Measurements from ENCODE around the gene DLG1. TPM values are rescaled to one million over a fixed set of nuclear protein-coding genes. Genes with fewer than 3 reads are reported as not detected.

The DLG1 gene
- total RNA-seq, 1 donor from 2014 or later = 99.6 TPM

GRCh38 chr3:197183582-197183981 lies 114.8 kb downstream of the DLG1 start:
- Mint-ChIP-seq H3K9me3 (ENCODE audit: low read depth) (no peaks in the 10 kb centered on the region), H3K27ac (no peak overlapping the region), H3K4me1 (ENCODE audit: low read depth) (peaks cover 5% of the 10 kb centered on the region), H3K27me3 (no peaks in the 10 kb centered on the region), H3K4me3 (ENCODE audit: low read depth) (no peak overlapping the region), H3K36me3 (ENCODE audit: insufficient read depth) (no peaks in the 10 kb centered on the region)
- no peak for DNase-seq (ENCODE audit: low spot score, unreplicated experiment)
- no peak for TF ChIP-seq CTCF (IDR thresholded peaks at IDR 0.05; ENCODE audit: unreplicated experiment)

GRCh38 chr3:197181741-197182140 lies 116.7 kb downstream of the DLG1 start:
- Mint-ChIP-seq H3K4me1 (ENCODE audit: low read depth) (peaks cover 5% of the 10 kb centered on the region), H3K9me3 (ENCODE audit: low read depth) (no peaks in the 10 kb centered on the region), H3K36me3 (ENCODE audit: insufficient read depth) (no peaks in the 10 kb centered on the region), H3K4me3 (ENCODE audit: low read depth) (no peak overlapping the region), H3K27ac (no peak overlapping the region), H3K27me3 (no peaks in the 10 kb centered on the region)
- no peak for DNase-seq (ENCODE audit: low spot score, unreplicated experiment)
- no peak for TF ChIP-seq CTCF (IDR thresholded peaks at IDR 0.05; ENCODE audit: unreplicated experiment)

- H3K27ac Mint-ChIP-seq = no peak overlapping the region
- TF ChIP-seq CTCF (IDR thresholded peaks at IDR 0.05; ENCODE audit: unreplicated experiment) = no peak
Observed at GRCh38 chr3:197178998-197179397, 119.4 kb downstream of the DLG1 start.

GRCh38 chr3:197175503-197175902 lies 122.9 kb downstream of the DLG1 start:
- no peak for DNase-seq (ENCODE audit: low spot score, unreplicated experiment)
- H3K4me3 Mint-ChIP-seq (ENCODE audit: low read depth) = no peak overlapping the region
- no peaks in the 10 kb centered on the region for H3K9me3 Mint-ChIP-seq (ENCODE audit: low read depth)
- H3K36me3 Mint-ChIP-seq (ENCODE audit: insufficient read depth) = peaks cover under 1% of the 10 kb centered on the region
- peaks cover 5% of the 10 kb centered on the region for H3K4me1 Mint-ChIP-seq (ENCODE audit: low read depth)
- no peaks in the 10 kb centered on the region for H3K27me3 Mint-ChIP-seq
- TF ChIP-seq CTCF (IDR thresholded peaks at IDR 0.05; ENCODE audit: unreplicated experiment) = no peak
- H3K27ac Mint-ChIP-seq = peak overlapping the region; percentile 12

More at GRCh38 chr3:197178998-197179397, 119.4 kb downstream of the DLG1 start:
- Mint-ChIP-seq H3K27me3 (no peaks in the 10 kb centered on the region), H3K4me3 (ENCODE audit: low read depth) (no peak overlapping the region), H3K4me1 (ENCODE audit: low read depth) (peaks cover 6% of the 10 kb centered on the region), H3K36me3 (ENCODE audit: insufficient read depth) (no peaks in the 10 kb centered on the region), H3K9me3 (ENCODE audit: low read depth) (no peaks in the 10 kb centered on the region)
- DNase-seq (ENCODE audit: low spot score, unreplicated experiment) = no peak

- Mint-ChIP-seq H3K27me3 (no peaks in the 10 kb centered on the region), H3K27ac (no peak overlapping the region)
- DNase-seq (ENCODE audit: low spot score, unreplicated experiment) = no peak
Observed at GRCh38 chr3:197174927-197175326, 123.5 kb downstream of the DLG1 start.

More at GRCh38 chr3:197174927-197175326, 123.5 kb downstream of the DLG1 start:
- no peak overlapping the region for H3K4me3 Mint-ChIP-seq (ENCODE audit: low read depth)
- no peak for TF ChIP-seq CTCF (IDR thresholded peaks at IDR 0.05; ENCODE audit: unreplicated experiment)
- H3K9me3 Mint-ChIP-seq (ENCODE audit: low read depth) = no peaks in the 10 kb centered on the region
- peaks cover 3% of the 10 kb centered on the region for H3K36me3 Mint-ChIP-seq (ENCODE audit: insufficient read depth)
- H3K4me1 Mint-ChIP-seq (ENCODE audit: low read depth) = peaks cover 2% of the 10 kb centered on the region
